Raji (cell line): ENCODE data around the gene LCP2.

Experiments used
- POLR2A ChIP-seq: IDR thresholded peaks from 2 replicates; pipeline ENCODE4 v1.6.1; 2011; ENCODE audit warnings: low read depth, low read length, control low read depth; ENCODE audit not compliant: insufficient read depth

LCP2 gene

DNA sequence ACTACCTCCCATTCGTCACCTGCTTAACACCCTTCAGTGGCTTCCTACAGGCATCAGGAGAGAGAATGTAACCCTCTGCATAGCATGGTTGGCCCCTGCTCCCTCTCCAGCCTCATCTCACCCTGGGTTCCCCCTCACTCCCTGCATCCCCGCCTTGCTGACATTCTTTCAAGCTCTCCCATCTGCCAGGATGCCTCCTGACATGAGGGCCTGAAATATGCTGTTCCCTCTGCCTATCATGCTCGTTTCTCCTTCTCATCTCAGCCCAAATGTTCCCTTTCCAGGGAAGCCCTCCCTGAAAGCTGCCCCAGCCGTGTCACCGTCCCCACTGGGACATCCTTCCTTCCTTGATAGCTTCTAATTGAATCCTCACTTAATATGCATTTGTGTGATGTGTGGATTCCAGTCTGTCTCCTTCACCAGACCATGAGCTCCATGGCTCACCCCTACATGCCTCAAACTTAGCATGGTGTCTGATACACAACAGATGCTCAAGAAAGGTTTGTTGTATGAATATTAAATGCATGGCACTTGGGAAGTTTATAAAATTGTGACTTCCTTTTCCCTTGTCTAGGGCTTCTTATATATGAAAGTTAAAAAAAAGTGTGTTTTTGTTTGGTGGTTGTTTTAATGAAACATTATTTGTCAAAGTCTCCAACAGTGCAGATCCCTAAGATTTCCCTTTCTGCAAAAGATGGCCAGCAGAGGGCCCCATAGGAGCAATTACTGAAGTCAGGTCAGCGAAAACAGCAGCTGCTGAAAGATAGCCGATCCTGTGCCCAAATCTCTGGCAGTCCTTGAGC, 72.0 kb downstream of the LCP2 start:
- TF ChIP-seq POLR2A = no peak

GRCh38 chr5:170223906-170224305, 73.7 kb downstream of the LCP2 start:
- TF ChIP-seq POLR2A = no peak

- TF ChIP-seq POLR2A = no peak
These were observed 74.2 kb downstream of the LCP2 start for GRCh38 chr5:170223360-170223759.

GRCh38 chr5:170221327-170221741, 76.2 kb downstream of the LCP2 start:
- no peak for TF ChIP-seq POLR2A

DNA sequence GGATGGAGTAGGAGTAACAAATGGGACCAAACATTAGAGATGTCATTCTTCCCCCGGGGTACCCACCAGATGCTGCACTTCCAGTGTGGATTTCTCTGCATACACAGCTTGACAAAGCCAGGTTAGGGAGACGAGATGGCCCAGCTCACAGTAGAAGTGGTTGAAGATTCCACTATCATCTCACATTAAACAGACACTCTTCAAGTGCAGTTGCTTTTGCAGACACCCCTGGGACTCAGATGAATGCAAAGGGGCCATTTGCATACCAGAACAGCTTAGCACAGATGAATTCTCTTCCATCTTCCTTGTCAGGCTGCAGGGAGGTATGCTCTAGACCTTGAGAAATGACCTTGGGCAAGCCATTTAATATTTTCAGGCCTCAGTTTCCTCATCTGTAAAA, 77.4 kb downstream of the LCP2 start:
- TF ChIP-seq POLR2A = no peak

- TF ChIP-seq POLR2A = no peak
These were observed 78.0 kb downstream of the LCP2 start for GRCh38 chr5:170219615-170220014.

DNA sequence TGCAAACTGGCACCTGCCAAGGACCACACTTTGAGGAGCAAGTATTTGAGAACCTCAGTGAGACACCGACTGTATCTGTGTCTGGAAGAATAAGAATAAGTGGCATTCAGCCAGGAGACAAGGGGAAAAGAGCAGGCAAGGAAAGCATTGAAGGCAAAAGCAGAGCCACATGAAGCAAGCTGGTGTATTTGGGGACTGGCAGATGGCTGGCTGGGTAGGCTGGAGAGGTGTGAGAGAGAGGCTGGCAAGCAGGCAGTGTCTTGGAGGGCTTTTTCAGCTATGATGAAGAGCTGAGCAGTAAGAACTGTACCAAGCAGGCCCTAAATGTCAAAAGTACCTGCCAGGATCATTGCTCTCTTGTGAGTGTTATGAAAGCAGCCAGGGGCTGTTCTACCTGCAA, 78.9 kb downstream of the LCP2 start:
- TF ChIP-seq POLR2A = no peak

GRCh38 chr5:170217831-170218230, 79.7 kb downstream of the LCP2 start:
- TF ChIP-seq POLR2A = no peak

DNA sequence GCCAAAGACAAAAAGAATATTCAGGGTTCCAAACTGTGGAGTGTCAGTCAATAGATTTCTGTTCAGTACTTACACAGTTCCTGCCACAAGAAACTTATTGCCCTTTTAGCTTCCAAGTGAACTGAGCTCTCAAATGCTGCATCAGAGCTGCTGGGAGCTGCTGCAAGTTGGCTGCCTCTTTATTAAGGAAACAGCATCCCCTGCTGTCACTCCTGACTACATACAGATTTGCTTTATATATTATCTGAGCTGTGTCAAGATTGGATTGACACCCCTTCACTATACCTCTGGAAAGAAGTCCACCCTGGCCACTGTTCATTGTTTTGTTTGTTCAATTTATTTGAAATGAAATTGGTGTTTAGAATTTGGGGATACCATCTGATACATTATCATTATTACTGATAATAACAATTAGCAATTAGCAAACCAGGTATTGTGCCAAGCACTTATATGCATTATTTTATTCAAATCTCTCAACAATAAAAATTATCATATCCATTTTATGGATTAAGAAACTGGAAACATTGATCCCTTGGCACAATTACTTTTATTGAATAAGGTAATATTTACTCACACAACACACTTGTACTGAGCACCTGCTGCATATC, 81.2 kb downstream of the LCP2 start:
- TF ChIP-seq POLR2A = no peak

GRCh38 chr5:170211575-170212334, 85.8 kb downstream of the LCP2 start:
- no peak for TF ChIP-seq POLR2A

DNA sequence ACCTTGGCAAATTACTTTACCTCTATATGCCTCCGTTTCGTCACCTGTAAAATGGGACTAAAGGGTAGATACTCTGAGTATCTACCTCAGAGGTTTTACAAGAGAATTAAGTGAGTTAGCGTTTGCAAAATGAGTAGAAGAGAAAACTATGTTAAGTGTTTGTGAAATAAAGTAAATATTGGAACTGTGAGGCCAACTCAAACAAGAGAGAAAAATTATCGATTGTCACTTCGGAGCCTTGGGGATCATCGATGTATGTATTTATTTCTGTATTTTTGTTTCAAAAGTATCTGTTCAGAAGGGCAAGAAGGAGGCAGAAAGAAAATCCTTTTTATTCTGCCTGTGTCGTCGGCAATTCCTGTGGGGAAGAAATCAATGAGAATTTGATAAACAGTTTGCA, 90.6 kb downstream of the LCP2 start:
- no peak for TF ChIP-seq POLR2A

GRCh38 chr5:170206216-170206615, 91.4 kb downstream of the LCP2 start:
- no peak for TF ChIP-seq POLR2A

DNA sequence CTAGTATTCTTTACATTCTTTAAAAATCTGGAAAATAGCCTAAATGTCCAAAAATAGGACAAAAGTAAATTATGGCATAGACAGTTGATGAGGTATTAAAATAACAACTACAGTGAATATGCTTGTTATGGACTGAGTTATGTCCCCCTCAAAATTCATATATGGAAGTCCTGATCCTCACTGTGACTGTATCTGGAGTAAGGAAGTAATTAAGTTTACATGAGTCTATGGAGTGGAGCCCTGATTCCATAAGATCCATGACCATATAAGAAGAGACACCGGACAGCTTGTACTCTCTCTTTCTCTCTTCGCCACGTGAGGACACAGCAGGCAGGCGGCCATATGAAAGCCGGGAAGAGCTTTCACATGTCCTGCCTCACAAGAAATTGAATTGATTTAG, 93.4 kb downstream of the LCP2 start:
- no peak for TF ChIP-seq POLR2A

GRCh38 chr5:170202117-170202516, 95.5 kb downstream of the LCP2 start:
- no peak for TF ChIP-seq POLR2A

DNA sequence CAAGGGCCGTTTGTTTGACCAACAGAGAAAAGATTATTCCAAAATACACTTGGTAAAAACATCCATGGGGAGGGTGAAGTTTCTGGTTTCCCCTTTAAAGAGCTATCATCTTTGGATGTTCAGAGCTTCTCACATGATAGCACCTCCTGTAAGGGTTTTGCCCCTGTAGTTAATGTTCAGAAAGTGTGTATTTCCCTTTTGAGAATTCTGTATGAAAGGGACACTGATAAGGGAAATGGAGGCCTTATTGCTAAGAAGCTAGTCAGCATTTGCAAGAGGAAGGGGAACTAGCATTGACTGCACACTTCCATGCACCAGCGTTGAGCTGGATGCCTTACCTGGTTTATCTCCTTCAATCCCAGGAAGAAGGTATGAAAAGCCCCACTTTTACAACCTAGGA, 96.3 kb downstream of the LCP2 start:
- no peak for TF ChIP-seq POLR2A

DNA sequence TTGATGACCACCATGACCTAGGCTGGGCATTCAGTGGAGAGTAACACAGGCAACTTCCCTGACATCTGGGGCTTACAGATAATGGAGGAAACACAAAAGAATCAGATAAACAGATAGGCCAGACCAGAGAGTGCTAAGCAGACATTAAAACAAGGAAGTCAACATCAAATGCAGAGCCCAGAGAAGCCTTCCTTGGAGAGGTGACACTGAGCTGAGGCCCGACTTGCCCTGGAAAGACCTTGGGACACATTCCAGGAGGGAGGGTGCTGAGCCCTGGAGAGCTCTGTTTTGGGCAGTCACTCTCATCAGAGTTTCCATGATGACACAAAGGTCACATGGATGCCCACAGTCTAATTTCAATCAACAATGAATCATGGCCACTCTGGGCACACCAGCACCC, 96.7 kb downstream of the LCP2 start:
- no peak for TF ChIP-seq POLR2A
